GM23338 (cell line): Measurements from ENCODE around the gene HK1. TPM values are rescaled to one million over a fixed set of nuclear protein-coding genes. Genes with fewer than 3 reads are reported as not detected.

ENCODE experiments used
- ATAC-seq: fragments of 200-7000 bp; cut with Tn5 transposase; 3 replicates; pipeline ENCODE4 v1.9.1; 2020
- DNase-seq: peaks from one replicate; pipeline ENCODE4 v3.0.0-alpha.2; 2015; ENCODE audit warnings: low spot score
- H2AFZ ChIP-seq: fragments of 200-600 bp; sonication (generic); 2 replicates; pipeline ENCODE4 v1.8.0; 2016; ENCODE audit warnings: antibody characterized with exemption, mild to moderate bottlenecking, moderate library complexity
- H3F3A ChIP-seq: fragments of 200-600 bp; sonication (generic); replicated peaks from 2 replicates; pipeline ENCODE4 v1.8.0; 2017; ENCODE audit warnings: antibody characterized with exemption, mixed run types, low read depth
- H3K27ac ChIP-seq: fragments of 200-600 bp; sonication (generic); 2 replicates; pipeline ENCODE4 v1.6.1; 2016; ENCODE audit warnings: low read depth
- H3K27me3 ChIP-seq: fragments of 200-600 bp; sonication (generic); 2 replicates; pipeline ENCODE4 v1.8.0; 2016; ENCODE audit warnings: mild to moderate bottlenecking, mixed run types, moderate library complexity; ENCODE audit not compliant: insufficient read depth
- H3K36me3 ChIP-seq: fragments of 200-600 bp; sonication (generic); 2 replicates; pipeline ENCODE4 v1.8.0; 2016; ENCODE audit warnings: mild to moderate bottlenecking; ENCODE audit not compliant: insufficient read depth
- H3K4me1 ChIP-seq: fragments of 200-600 bp; sonication (generic); 2 replicates; pipeline ENCODE4 v1.8.0; 2016; ENCODE audit warnings: mild to moderate bottlenecking, moderate library complexity; ENCODE audit not compliant: insufficient read depth
- H3K4me2 ChIP-seq: fragments of 200-600 bp; sonication (generic); 2 replicates; pipeline ENCODE4 v1.7.1; 2017; ENCODE audit warnings: mixed run types
- H3K4me3 ChIP-seq: fragments of 200-600 bp; sonication (generic); 2 replicates; pipeline ENCODE4 v1.6.1; 2016; ENCODE audit warnings: mixed run types
- H3K79me2 ChIP-seq: fragments of 200-600 bp; sonication (generic); replicated peaks from 2 replicates; pipeline ENCODE4 v1.8.0; 2017; ENCODE audit warnings: mild to moderate bottlenecking; ENCODE audit not compliant: insufficient read depth
- H3K9me2 ChIP-seq: fragments of 200-600 bp; sonication (generic); 2 replicates; pipeline ENCODE4 v1.8.0; 2017; ENCODE audit not compliant: insufficient read depth
- H4K20me1 ChIP-seq: fragments of 200-600 bp; sonication (generic); replicated peaks from 2 replicates; pipeline ENCODE4 v1.8.0; 2017; ENCODE audit warnings: mild to moderate bottlenecking; ENCODE audit not compliant: insufficient read depth
- H3K27ac Mint-ChIP-seq: 2 replicates; pipeline ENCODE4 v1.8.0; 2020; ENCODE audit warnings: inconsistent platforms, mild to moderate bottlenecking, moderate library complexity, mixed read lengths
- H3K27me3 Mint-ChIP-seq: 3 replicates; pipeline ENCODE4 v1.8.0; 2022; ENCODE audit warnings: low read depth, mild to moderate bottlenecking, moderate library complexity, mixed read lengths, inconsistent platforms; ENCODE audit not compliant: insufficient read depth, poor library complexity
- H3K36me3 Mint-ChIP-seq: 3 replicates; pipeline ENCODE4 v1.8.0; 2021; ENCODE audit warnings: low read depth, mild to moderate bottlenecking, inconsistent platforms, moderate library complexity, mixed read lengths
- H3K4me1 Mint-ChIP-seq: 3 replicates; pipeline ENCODE4 v1.8.0; 2020; ENCODE audit warnings: mild to moderate bottlenecking, inconsistent platforms, mixed read lengths
- H3K4me3 Mint-ChIP-seq: 3 replicates; pipeline ENCODE4 v1.8.0; 2021; ENCODE audit warnings: moderate library complexity, mild to moderate bottlenecking, inconsistent platforms, mixed read lengths
- H3K9me3 Mint-ChIP-seq: 3 replicates; pipeline ENCODE4 v1.8.0; 2020; ENCODE audit warnings: moderate library complexity, mild to moderate bottlenecking, inconsistent platforms, mixed read lengths
- CREB1 ChIP-seq: fragments of 250-450 bp; sonication (Bioruptor Pico); IDR thresholded peaks from 2 replicates; pipeline ENCODE4 v1.5.0; 2020; ENCODE audit warnings: low read depth, mild to moderate bottlenecking, moderate library complexity
- CTCF ChIP-seq, 2 experiments: fragments of 200-600 bp in 1 of 2; sonication (generic) in 1 of 2; conservative IDR thresholded peaks; 2 replicates each; pipeline versions ENCODE4 v1.5.1 to v1.6.1; 2016 to 2017; ENCODE audit warnings: antibody characterized with exemption in 2 of 2, low read depth in 2 of 2, mild to moderate bottlenecking in 2 of 2, moderate library complexity in 1 of 2
- EZH2 ChIP-seq: fragments of 200-600 bp; sonication (generic); IDR thresholded peaks from one replicate; pipeline ENCODE4 v1.8.0; 2017; ENCODE audit warnings: antibody characterized with exemption, mild to moderate bottlenecking, low read depth; ENCODE audit not compliant: unreplicated experiment
- EZH2phosphoT487 ChIP-seq: fragments of 200-600 bp; sonication (generic); IDR thresholded peaks from one replicate; pipeline ENCODE4 v1.8.1; 2018; ENCODE audit warnings: antibody characterized with exemption; ENCODE audit not compliant: unreplicated experiment
- JUNB ChIP-seq: IDR thresholded peaks from one replicate; pipeline ENCODE4 v1.6.1; 2016; ENCODE audit warnings: antibody characterized with exemption; ENCODE audit not compliant: unreplicated experiment
- NANOG ChIP-seq: IDR thresholded peaks from 2 replicates; pipeline ENCODE4 v1.6.1; 2016; ENCODE audit warnings: antibody characterized with exemption, borderline replicate concordance
- POLR2AphosphoS5 ChIP-seq: IDR thresholded peaks from 2 replicates; pipeline ENCODE4 v1.6.1; 2016; ENCODE audit warnings: antibody characterized with exemption, low read depth
- REST ChIP-seq: IDR thresholded peaks from one replicate; pipeline ENCODE4 v1.6.1; 2018; ENCODE audit warnings: antibody characterized with exemption; ENCODE audit not compliant: unreplicated experiment
- STAT1 ChIP-seq: IDR thresholded peaks from one replicate; pipeline ENCODE4 v1.6.1; 2016; ENCODE audit warnings: antibody characterized with exemption; ENCODE audit not compliant: unreplicated experiment
- ZNF114 ChIP-seq: fragments of 250-450 bp; sonication (Bioruptor Pico); IDR thresholded peaks from 2 replicates; pipeline ENCODE4 v1.5.0; 2020; ENCODE audit warnings: mild to moderate bottlenecking, moderate library complexity
- ZNF331 ChIP-seq: fragments of 250-450 bp; sonication (Bioruptor Pico); IDR thresholded peaks from 2 replicates; pipeline ENCODE4 v1.5.0; 2020; ENCODE audit warnings: low read depth, mild to moderate bottlenecking, moderate library complexity
- polyA plus RNA-seq: library from polyadenylated mRNA; unstranded; fragments of >200 nt; fragmentation: Nextera tagmentation; extraction: Ambion mirVana; gene quantifications from 2 replicates; pipeline ENCODE4 v1.2.1, GENCODE V29; 2016
- total RNA-seq: library from RNA; depleted of rRNA; stranded (reverse); fragments of >200 nt; shearing (Covaris generic); gene quantifications from 2 replicates; pipeline ENCODE4 v1.2.3, GENCODE V29; 2014
- TF ChIP-seq, protein P1 (sequence below): IDR thresholded peaks from 2 replicates; pipeline ENCODE4 v1.6.1; 2016; ENCODE audit warnings: antibody characterized with exemption

The HK1 gene
- total and polyA plus RNA-seq, 2 experiments from 2014 or later, result 76.6 to 229 TPM

GRCh38 chr10:69419096-69419743 lies 140.9 kb downstream of the HK1 start (continued):
- TF ChIP-seq REST, result no peak
- TF ChIP-seq ZNF331, result no peak
- TF ChIP-seq POLR2AphosphoS5, result no peak
- TF ChIP-seq, protein P1, sequence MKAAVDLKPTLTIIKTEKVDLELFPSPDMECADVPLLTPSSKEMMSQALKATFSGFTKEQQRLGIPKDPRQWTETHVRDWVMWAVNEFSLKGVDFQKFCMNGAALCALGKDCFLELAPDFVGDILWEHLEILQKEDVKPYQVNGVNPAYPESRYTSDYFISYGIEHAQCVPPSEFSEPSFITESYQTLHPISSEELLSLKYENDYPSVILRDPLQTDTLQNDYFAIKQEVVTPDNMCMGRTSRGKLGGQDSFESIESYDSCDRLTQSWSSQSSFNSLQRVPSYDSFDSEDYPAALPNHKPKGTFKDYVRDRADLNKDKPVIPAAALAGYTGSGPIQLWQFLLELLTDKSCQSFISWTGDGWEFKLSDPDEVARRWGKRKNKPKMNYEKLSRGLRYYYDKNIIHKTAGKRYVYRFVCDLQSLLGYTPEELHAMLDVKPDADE, result no peak
- no peak for TF ChIP-seq EZH2
- TF ChIP-seq JUNB, result no peak
- TF ChIP-seq CREB1, result no peak
- TF ChIP-seq CTCF (conservative IDR thresholded peaks at IDR 0.05; ENCODE audit: low read depth in 2 of 2), result no peak

DNA sequence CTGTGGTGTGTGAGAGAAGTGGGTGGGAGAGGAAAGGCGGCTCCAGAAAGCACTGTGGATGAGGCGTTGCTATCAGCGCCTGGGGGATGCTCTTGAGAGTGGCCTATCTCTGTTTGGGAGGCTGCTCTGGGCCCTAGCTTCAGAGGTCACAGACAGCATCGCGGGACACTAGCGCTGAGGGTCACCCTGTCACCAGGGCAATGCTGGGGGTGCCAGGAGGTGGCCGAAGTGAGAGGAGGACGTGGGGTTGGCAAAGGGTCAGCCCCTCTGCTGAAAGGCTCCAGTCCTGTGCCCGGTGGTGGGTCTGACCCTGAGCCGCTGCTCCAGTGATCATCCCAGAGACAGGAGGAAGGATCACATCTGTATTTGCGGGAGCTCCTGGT lies 141.4 kb downstream of the HK1 start:
- Histone ChIP-seq H4K20me1 (no peaks in the 10 kb centered on the region), H3K79me2 (no peaks in the 10 kb centered on the region), H3K27ac (no peak overlapping the region), H2AFZ (no peak overlapping the region), H3K4me3 (no peak overlapping the region), H3K36me3 (no peaks in the 10 kb centered on the region), H3K4me1 (no peaks in the 10 kb centered on the region), H3F3A (no peaks in the 10 kb centered on the region), H3K9me2 (peaks cover 9% of the 10 kb centered on the region; the same call in 1 of the 2 replicates), H3K27me3 (no peaks in the 10 kb centered on the region), H3K4me2 (no peak overlapping the region)
- Mint-ChIP-seq H3K4me1 (peaks cover 9% of the 10 kb centered on the region), H3K27ac (no peak overlapping the region), H3K27me3 (peaks cover 9% of the 10 kb centered on the region), H3K4me3 (no peak overlapping the region), H3K36me3 (no peaks in the 10 kb centered on the region), H3K9me3 (no peaks in the 10 kb centered on the region)
- DNase-seq (no peak), ATAC-seq (no peak)
- TF ChIP-seq CREB1, result no peak
- no peak for TF ChIP-seq POLR2AphosphoS5
- TF ChIP-seq CTCF (conservative IDR thresholded peaks at IDR 0.05; ENCODE audit: low read depth in 2 of 2), result no peak
- no peak for TF ChIP-seq NANOG
- no peak for TF ChIP-seq JUNB
- TF ChIP-seq, protein P1, result no peak
- no peak for TF ChIP-seq STAT1
- no peak for TF ChIP-seq ZNF331
- TF ChIP-seq EZH2phosphoT487, result no peak
- TF ChIP-seq ZNF114 (CRISPR knock-in tag), result no peak
